Measurements from ENCODE around the gene RAPGEF6.

GRCh38 chr5:131461742-131462141 lies 173.3 kb downstream of the RAPGEF6 start:
- TF ChIP-seq, protein P1, sequence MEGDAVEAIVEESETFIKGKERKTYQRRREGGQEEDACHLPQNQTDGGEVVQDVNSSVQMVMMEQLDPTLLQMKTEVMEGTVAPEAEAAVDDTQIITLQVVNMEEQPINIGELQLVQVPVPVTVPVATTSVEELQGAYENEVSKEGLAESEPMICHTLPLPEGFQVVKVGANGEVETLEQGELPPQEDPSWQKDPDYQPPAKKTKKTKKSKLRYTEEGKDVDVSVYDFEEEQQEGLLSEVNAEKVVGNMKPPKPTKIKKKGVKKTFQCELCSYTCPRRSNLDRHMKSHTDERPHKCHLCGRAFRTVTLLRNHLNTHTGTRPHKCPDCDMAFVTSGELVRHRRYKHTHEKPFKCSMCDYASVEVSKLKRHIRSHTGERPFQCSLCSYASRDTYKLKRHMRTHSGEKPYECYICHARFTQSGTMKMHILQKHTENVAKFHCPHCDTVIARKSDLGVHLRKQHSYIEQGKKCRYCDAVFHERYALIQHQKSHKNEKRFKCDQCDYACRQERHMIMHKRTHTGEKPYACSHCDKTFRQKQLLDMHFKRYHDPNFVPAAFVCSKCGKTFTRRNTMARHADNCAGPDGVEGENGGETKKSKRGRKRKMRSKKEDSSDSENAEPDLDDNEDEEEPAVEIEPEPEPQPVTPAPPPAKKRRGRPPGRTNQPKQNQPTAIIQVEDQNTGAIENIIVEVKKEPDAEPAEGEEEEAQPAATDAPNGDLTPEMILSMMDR (IDR thresholded peaks at IDR 0.05) = no peak
- no peak for TF ChIP-seq POLR2A (IDR thresholded peaks at IDR 0.05)

Measured in heart left ventricle (tissue), 13 donors.